CD4-positive, CD25-positive, alpha-beta regulatory T cell (primary cell): ENCODE results near the gene AQP7. TPM values are rescaled to one million over a fixed set of nuclear protein-coding genes. Genes with fewer than 3 reads are reported as not detected.

Experiments used
- ATAC-seq, 2 donors: fragments of 150-1000 bp; cut with Tn5 transposase; one replicate each; pipeline ENCODE4 v1.10.0; 2021; ENCODE audit warnings: low read depth in 2 of 2, moderate number of reproducible peaks in 2 of 2, moderate library complexity in 1 of 2
- DNase-seq, 3 donors: peaks; one replicate each; pipeline versions ENCODE4 v3.0.0 to v3.0.0-alpha.2; 2012 to 2022; ENCODE audit warnings: mixed read lengths in 1 of 3
- H3K27ac ChIP-seq: one replicate; pipeline ENCODE4 v1.7.0; 2013; ENCODE audit warnings: mild to moderate bottlenecking, low read length; ENCODE audit not compliant: insufficient read depth, poor library complexity, severe bottlenecking
- H3K27me3 ChIP-seq: one replicate; pipeline ENCODE4 v1.7.0; 2013; ENCODE audit warnings: low read length; ENCODE audit not compliant: control insufficient read depth, insufficient read depth
- H3K36me3 ChIP-seq: one replicate; pipeline ENCODE4 v1.7.0; 2013; ENCODE audit warnings: mild to moderate bottlenecking, low read length, moderate library complexity; ENCODE audit not compliant: control insufficient read depth, insufficient read depth
- H3K4me1 ChIP-seq: 2 replicates; pipeline ENCODE4 v1.7.0; 2013; ENCODE audit warnings: mild to moderate bottlenecking, low read length; ENCODE audit not compliant: insufficient read depth, control insufficient read depth, poor library complexity, severe bottlenecking
- H3K4me3 ChIP-seq: one replicate; pipeline ENCODE4 v1.7.0; 2013; ENCODE audit warnings: low read depth, mild to moderate bottlenecking, low read length, moderate library complexity
- H3K9me3 ChIP-seq, 2 experiments: 1 replicate in 1 of 2; 2 replicates in 1 of 2; pipeline ENCODE4 v1.7.0; 2013; ENCODE audit warnings: low read length in 2 of 2, mild to moderate bottlenecking in 1 of 2, moderate library complexity in 1 of 2; ENCODE audit not compliant: control insufficient read depth in 2 of 2
- H3K27ac Mint-ChIP-seq, 3 donors: one replicate each; pipeline ENCODE4 v1.8.0; 2020 to 2022; ENCODE audit warnings: mild to moderate bottlenecking in 3 of 3, mixed read lengths in 3 of 3, moderate library complexity in 2 of 3
- H3K27me3 Mint-ChIP-seq: one replicate; pipeline ENCODE4 v1.8.0; 2022; ENCODE audit warnings: mild to moderate bottlenecking, mixed read lengths
- H3K36me3 Mint-ChIP-seq: one replicate; pipeline ENCODE4 v1.8.0; 2020; ENCODE audit warnings: mixed read lengths
- H3K4me1 Mint-ChIP-seq, 4 donors: one replicate each; pipeline ENCODE4 v1.8.0; 2020 to 2022; ENCODE audit warnings: mixed read lengths in 4 of 4, mild to moderate bottlenecking in 1 of 4
- H3K4me3 Mint-ChIP-seq, 4 donors: one replicate each; pipeline ENCODE4 v1.8.0; 2020 to 2022; ENCODE audit warnings: mild to moderate bottlenecking in 4 of 4, mixed read lengths in 4 of 4, moderate library complexity in 3 of 4
- H3K9me3 Mint-ChIP-seq, 7 donors: one replicate each; pipeline ENCODE4 v1.8.0; 2020 to 2022; ENCODE audit warnings: mixed read lengths in 7 of 7, mild to moderate bottlenecking in 3 of 7, moderate library complexity in 2 of 7
- polyA plus RNA-seq, 4 donors: library from polyadenylated mRNA; unstranded; fragments of 300-500 nt; fragmentation: Illumina TruSeq; gene quantifications; one replicate each; pipeline ENCODE4 v1.2.3, GENCODE V29; 2021
- total RNA-seq: library from RNA; stranded (reverse); gene quantifications from one replicate; pipeline ENCODE4 v1.2.3, GENCODE V29; 2022

Gene AQP7
- total and polyA plus RNA-seq, 5 donors from 2014 or later: 0.15 to 1.0 (median 0.45) TPM

DNA sequence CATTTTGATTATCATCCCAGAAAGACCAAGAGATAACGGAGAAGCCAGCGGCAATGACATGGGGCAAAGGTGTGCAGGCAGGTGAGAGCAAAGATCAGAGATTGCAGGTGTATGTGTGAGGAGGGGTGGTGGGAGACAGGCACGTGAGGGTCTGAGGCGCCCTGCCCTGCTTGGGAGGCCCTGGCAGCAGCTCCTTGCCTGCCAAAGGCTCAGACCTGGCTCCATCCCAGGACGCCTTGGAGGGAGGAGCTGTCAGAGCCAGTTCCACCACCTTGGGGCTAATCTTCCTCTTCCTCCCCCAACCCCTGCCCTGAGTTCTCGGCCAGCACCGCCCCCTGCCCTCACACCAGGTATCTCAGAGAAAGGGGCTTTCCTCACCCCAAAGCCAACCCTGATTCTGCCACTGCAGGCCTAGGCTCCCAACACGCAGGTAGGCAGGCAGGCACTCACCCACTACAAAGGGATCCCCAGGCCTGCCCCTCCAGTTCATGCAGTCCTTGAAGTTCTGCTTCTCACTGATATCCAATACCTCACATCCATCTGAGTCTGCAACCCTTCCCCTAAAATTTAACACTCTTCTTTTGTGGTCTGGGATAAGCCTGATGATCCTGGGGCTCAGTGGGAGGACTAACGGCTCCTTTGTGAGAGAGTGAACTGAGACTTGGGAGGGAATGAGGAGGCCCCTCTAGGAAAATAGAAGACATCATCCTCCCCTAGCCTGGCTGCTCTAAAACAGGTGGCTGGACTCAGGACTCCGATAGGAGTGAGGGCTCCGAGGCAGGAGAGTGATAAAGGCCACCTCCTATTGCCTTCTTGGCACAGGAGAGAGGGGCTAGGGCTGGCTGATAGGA, 43.2 kb upstream of the AQP7 start:
- peak in 1 of 3 donors; percentile 16 for DNase-seq
- Mint-ChIP-seq H3K27ac (peak overlapping the region; percentile 93 to 99 (median 95)), H3K27me3 (no peaks in the 10 kb centered on the region), H3K9me3 (peaks cover 0 to 1% (median 0%) of the 10 kb centered on the region in 7 donors), H3K36me3 (peaks cover 25% of the 10 kb centered on the region), H3K4me3 (peak overlapping the region; percentile 89 to 96 (median 96)), H3K4me1 (peaks cover 8 to 80% (median 30%) of the 10 kb centered on the region in 4 donors)
- Histone ChIP-seq H3K4me1 (peaks cover 53% of the 10 kb centered on the region), H3K36me3 (peaks cover 38% of the 10 kb centered on the region), H3K9me3 (no peaks in the 10 kb centered on the region), H3K4me3 (peak overlapping the region; percentile 87), H3K27me3 (no peaks in the 10 kb centered on the region), H3K27ac (peak overlapping the region; percentile 79)
- no peak for ATAC-seq

DNA sequence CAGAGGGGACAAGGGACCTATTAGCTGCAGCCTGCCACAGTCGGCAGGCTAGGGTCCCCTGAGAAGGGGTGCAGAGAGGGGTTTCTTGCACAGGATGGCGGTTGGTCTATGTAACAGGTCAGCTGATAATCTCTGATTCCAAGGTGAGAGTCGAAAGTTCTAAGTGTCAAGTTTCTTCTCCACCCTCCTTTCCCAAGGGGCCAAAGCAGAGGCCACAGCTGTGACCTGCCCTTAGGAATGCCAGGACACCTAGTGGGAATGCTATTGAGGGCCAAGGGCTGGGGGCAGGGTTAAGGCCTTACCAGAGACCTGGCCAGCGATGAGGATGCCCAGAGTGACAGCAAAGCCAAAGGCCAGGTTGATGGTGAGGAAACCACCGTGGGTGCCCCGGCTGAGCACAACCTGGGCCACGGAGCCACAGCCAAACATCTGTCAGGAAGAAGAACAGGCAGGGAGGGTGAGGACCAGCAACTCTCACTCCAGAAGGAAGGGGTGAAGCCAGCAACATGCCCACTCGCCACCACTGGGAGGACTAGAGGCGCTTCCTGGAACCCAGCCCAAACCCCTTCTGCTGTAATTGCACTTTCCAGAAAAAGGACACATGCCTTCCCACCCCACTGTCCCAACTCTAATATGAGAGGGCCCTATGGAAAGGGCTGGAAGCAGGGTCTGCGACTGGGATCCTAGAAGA, 41.2 kb upstream of the AQP7 start:
- H3K36me3 Mint-ChIP-seq: peaks cover 33% of the 10 kb centered on the region
- peaks cover 45% of the 10 kb centered on the region for H3K36me3 ChIP-seq
- no peak for ATAC-seq

DNA sequence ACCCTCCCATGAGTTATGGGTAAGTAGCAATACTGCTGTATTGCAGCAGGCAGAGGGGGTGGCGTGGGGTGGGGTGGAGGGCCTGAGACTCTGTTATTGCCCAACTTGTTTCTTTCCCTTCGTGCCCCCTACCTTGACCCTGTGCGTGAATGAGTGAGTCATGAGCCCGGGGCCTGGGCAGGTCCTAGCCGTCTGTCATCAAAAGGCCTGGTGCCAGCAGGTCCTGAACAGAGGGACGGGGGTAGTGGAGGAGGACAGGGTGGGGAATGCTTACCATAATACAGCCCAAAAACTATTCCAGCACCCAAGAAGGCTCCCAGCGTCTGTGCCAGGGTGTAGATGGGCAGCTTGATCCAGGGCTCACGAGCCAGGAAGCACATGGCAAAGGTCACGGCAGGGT, 40.7 kb upstream of the AQP7 start:
- Mint-ChIP-seq H3K27ac (no peak overlapping the region), H3K36me3 (peaks cover 33% of the 10 kb centered on the region)

More for the DNA sequence above, 41.2 kb upstream of the AQP7 start:
- peak overlapping the region; percentile 52 for H3K27ac ChIP-seq
- H3K4me3 Mint-ChIP-seq: peak overlapping the region; percentile 57 to 96 (median 78)
- no peak overlapping the region for H3K4me3 ChIP-seq
- peaks cover 52% of the 10 kb centered on the region for H3K4me1 ChIP-seq
- H3K9me3 Mint-ChIP-seq: peaks cover 0 to 1% (median 0%) of the 10 kb centered on the region in 7 donors
- H3K27me3 Mint-ChIP-seq: no peaks in the 10 kb centered on the region
- no peaks in the 10 kb centered on the region for H3K9me3 ChIP-seq
- peaks cover 14 to 72% (median 31%) of the 10 kb centered on the region in 4 donors for H3K4me1 Mint-ChIP-seq
- DNase-seq: no peak
- H3K27ac Mint-ChIP-seq: peak overlapping the region; percentile 73 to 93 (median 76)
- H3K27me3 ChIP-seq: no peaks in the 10 kb centered on the region

DNA sequence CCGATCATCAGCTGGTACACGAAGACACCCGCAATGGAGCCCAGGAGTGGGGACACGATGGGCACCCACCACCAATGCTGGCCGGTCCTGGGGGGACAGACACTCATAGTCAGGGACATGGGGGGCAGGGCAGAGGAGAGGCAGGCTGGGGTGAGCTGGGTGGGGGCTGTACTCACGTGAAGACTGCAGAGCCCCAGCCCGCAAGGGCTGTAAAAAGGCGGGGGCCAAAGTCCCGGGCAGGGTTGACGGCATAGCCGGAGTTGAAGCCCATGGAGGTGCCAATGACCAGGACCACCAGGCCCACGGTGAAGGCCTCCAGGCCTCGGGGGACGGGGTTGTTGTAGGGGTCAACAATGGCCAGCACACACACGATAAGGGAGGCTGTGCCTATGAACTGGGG, 39.8 kb upstream of the AQP7 start:
- Histone ChIP-seq H3K27ac (peak overlapping the region; percentile 6), H3K4me1 (peaks cover 39% of the 10 kb centered on the region), H3K27me3 (no peaks in the 10 kb centered on the region), H3K9me3 (no peaks in the 10 kb centered on the region), H3K4me3 (no peak overlapping the region), H3K36me3 (peaks cover 45% of the 10 kb centered on the region)
- H3K9me3 Mint-ChIP-seq: no peaks in the 10 kb centered on the region
- peaks cover 18 to 66% (median 30%) of the 10 kb centered on the region in 4 donors for H3K4me1 Mint-ChIP-seq
- no peaks in the 10 kb centered on the region for H3K27me3 Mint-ChIP-seq
- peaks cover 33% of the 10 kb centered on the region for H3K36me3 Mint-ChIP-seq
- H3K4me3 Mint-ChIP-seq: peak overlapping the region in 1 of 4 donors; percentile 89
- no peak overlapping the region for H3K27ac Mint-ChIP-seq
- no peak for ATAC-seq
- DNase-seq: no peak

More for the DNA sequence above, 40.7 kb upstream of the AQP7 start:
- Mint-ChIP-seq H3K4me1 (peaks cover 15 to 67% (median 31%) of the 10 kb centered on the region in 4 donors), H3K4me3 (peak overlapping the region; percentile 36 to 89 (median 54)), H3K27me3 (no peaks in the 10 kb centered on the region), H3K9me3 (no peaks in the 10 kb centered on the region)
- ATAC-seq: no peak
- Histone ChIP-seq H3K4me1 (peaks cover 46% of the 10 kb centered on the region), H3K9me3 (no peaks in the 10 kb centered on the region), H3K27me3 (no peaks in the 10 kb centered on the region), H3K4me3 (no peak overlapping the region), H3K36me3 (peaks cover 45% of the 10 kb centered on the region), H3K27ac (no peak overlapping the region)
- no peak for DNase-seq

DNA sequence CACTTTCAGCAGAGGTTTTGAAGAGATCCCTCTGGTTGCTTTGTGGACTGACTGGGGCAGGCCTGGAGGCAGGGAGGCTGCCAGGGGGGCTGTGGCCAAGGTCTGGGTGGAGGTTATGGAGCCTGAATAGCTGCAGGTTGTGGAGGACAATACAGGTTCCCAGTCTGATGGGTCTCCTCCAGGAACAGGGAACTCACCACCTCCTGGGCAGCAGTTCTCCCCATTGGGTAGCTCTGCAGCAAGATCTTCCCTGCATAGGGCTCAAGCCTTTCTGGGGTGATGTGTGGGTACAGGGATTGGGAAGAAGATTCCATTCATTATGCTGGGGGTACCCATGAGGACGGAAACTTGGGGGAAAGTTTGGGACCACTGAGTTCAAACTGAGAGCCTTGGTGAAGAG, 38.2 kb upstream of the AQP7 start:
- peak overlapping the region in 2 of 3 donors; percentile 3 to 33 for H3K27ac Mint-ChIP-seq
- no peaks in the 10 kb centered on the region for H3K9me3 ChIP-seq
- H3K4me1 ChIP-seq: peaks cover 24% of the 10 kb centered on the region
- H3K4me1 Mint-ChIP-seq: peaks cover 16 to 54% (median 22%) of the 10 kb centered on the region in 4 donors
- H3K36me3 Mint-ChIP-seq: peaks cover 33% of the 10 kb centered on the region
- no peaks in the 10 kb centered on the region for H3K27me3 Mint-ChIP-seq
- H3K4me3 ChIP-seq: no peak overlapping the region
- peaks cover 45% of the 10 kb centered on the region for H3K36me3 ChIP-seq
- H3K4me3 Mint-ChIP-seq: peak overlapping the region in 1 of 4 donors; percentile 74
- H3K9me3 Mint-ChIP-seq: no peaks in the 10 kb centered on the region
- DNase-seq (no peak), ATAC-seq (no peak)
- H3K27ac ChIP-seq: no peak overlapping the region
- no peaks in the 10 kb centered on the region for H3K27me3 ChIP-seq

DNA sequence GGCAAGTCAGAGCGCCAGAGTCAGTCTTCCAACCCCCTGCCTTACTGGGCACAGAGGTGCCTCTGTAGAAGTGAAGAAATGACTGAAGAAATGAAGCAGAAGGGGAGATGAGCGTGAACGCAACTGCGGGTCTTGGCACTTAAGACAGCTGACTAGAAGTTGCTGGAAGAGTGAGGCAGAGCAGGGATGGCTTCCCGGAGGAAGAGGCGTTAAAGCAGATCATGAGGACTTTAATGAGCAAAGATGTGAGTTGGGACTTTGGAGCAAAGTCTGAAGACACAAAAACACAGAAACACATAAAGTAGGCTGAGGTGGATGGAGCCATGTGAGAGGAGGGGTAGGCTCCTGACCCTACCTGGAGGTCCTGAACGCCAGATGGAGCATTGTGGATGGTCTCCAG, 37.8 kb upstream of the AQP7 start:
- no peaks in the 10 kb centered on the region for H3K27me3 Mint-ChIP-seq
- peaks cover 15 to 50% (median 20%) of the 10 kb centered on the region in 4 donors for H3K4me1 Mint-ChIP-seq
- Histone ChIP-seq H3K4me1 (peaks cover 20% of the 10 kb centered on the region), H3K4me3 (no peak overlapping the region), H3K36me3 (peaks cover 45% of the 10 kb centered on the region), H3K9me3 (no peaks in the 10 kb centered on the region), H3K27ac (no peak overlapping the region), H3K27me3 (no peaks in the 10 kb centered on the region)
- H3K27ac Mint-ChIP-seq: peak overlapping the region in 2 of 3 donors; percentile 3 to 33
- DNase-seq (no peak), ATAC-seq (no peak)
- peaks cover 32% of the 10 kb centered on the region for H3K36me3 Mint-ChIP-seq
- no peaks in the 10 kb centered on the region for H3K9me3 Mint-ChIP-seq
- H3K4me3 Mint-ChIP-seq: peak overlapping the region in 1 of 4 donors; percentile 74

DNA sequence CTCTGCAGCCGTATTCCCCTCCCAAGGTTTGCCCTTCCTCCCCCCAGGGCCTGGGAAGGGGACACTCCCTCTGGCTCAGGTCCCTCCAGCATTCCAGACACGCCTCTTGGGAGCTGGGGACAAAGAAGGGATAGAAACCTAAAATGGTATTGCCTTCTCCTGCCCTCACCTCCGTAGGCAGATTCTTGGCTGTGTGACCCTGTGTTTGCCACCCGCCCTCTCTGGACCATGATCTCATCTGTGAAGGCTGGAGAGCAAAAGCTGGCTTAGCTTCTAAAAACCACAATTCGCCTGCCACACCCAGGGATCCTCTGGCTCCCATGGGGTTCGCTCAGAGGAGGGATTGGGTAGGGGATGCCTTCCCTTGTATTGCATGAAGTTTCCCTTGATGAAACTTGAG, 37.4 kb upstream of the AQP7 start:
- H3K4me1 ChIP-seq: peaks cover 15% of the 10 kb centered on the region
- H3K9me3 Mint-ChIP-seq: no peaks in the 10 kb centered on the region
- DNase-seq (no peak), ATAC-seq (no peak)
- peaks cover 40% of the 10 kb centered on the region for H3K36me3 ChIP-seq
- no peaks in the 10 kb centered on the region for H3K27me3 ChIP-seq
- H3K27ac Mint-ChIP-seq: peak overlapping the region in 2 of 3 donors; percentile 33 to 69
- H3K4me3 ChIP-seq: no peak overlapping the region
- H3K4me3 Mint-ChIP-seq: peak overlapping the region in 1 of 4 donors; percentile 74
- H3K27me3 Mint-ChIP-seq: no peaks in the 10 kb centered on the region
- H3K9me3 ChIP-seq: no peaks in the 10 kb centered on the region
- H3K36me3 Mint-ChIP-seq: peaks cover 27% of the 10 kb centered on the region
- no peak overlapping the region for H3K27ac ChIP-seq
- peaks cover 11 to 45% (median 15%) of the 10 kb centered on the region in 4 donors for H3K4me1 Mint-ChIP-seq
